ENCODE measurements around the gene ASRGL1.
"Not testable (repeated sequence)": the region's sequence is repeated elsewhere in the genome, so short reads cannot be mapped to it uniquely, and the experiment has no call there.

Gene ASRGL1

DNA sequence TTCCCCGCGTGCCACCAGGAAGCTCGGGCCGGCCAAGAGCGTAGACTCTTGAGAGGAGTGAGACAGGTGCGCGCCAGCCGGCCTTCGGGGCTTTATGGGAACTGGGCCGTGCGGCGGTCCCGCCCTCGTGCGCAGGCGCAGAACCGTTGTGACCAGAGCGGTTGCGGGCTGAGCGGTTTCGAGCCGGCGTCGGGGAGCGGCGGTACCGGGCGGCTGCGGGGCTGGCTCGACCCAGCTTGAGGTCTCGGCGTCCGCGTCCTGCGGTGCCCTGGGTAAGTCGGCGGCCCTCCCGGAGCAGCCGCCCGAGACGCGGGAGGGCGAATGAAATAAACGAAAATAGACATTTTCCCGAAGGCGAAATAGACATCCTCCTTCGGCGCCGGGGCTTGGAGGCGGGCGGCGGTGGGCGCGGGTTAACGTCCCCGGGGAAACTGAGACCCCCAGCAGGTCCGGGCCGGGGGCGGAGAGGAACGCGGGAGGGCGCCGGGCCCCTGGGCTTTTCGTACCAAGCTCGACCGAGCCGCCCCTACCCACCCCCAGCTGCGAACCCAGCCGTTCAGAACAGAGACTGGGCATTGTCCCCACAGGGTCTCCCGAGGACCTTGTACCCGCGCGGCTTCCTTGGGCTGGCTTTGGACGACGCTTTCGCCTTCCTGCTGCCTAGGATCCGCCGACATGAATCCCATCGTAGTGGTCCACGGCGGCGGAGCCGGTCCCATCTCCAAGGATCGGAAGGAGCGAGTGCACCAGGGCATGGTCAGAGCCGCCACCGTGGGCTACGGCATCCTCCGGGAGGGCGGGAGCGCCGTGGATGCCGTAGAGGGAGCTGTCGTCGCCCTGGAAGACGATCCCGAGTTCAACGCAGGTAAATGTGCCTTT is at the start of gene ASRGL1:
ASRGL1 (plus strand) TSS at position 146 of the 879 bp plus-strand sequence; CDS start at position 676, 530 bp downstream.
- peak; percentile 36 for DNase-seq (ENCODE audit: low read depth)

- DNase-seq (ENCODE audit: low read depth): no peak
Observed at GRCh38 chr11:62295504-62295903, 41.7 kb upstream of the ASRGL1 start.

- no peak for DNase-seq (ENCODE audit: low read depth)
Observed at GRCh38 chr11:62298975-62299374, 38.3 kb upstream of the ASRGL1 start, which contains the start of gene SCGB1D4. TSS of gene SCGB1D4 (minus strand) at chr11:62299075. CDS start at chr11:62299010, 65 bp downstream.

- DNase-seq (ENCODE audit: low read depth): no peak
Observed at GRCh38 chr11:62306227-62306626, 31.0 kb upstream of the ASRGL1 start.

DNA sequence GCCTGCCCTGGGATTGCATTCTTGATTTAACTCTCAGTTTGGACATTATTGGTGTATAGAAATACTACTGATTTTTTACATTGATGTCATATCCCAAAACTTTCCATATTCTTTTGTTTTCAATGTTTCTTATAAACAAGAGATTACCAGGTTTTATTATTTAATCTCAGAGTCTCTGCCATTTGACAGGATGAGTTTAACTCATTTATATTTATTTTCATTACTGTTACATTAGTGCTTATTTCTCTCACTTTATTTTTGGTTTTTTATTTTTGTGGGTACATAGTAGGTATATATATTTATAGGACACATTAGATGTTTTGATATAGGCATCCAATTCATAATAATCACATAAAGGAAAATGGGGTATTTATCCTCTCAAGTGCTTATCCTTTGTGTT is 29.3 kb upstream of the ASRGL1 start:
- DNase-seq (ENCODE audit: low read depth): no peak

GRCh38 chr11:62309991-62310390 is 27.3 kb upstream of the ASRGL1 start:
- no peak for DNase-seq (ENCODE audit: low read depth)

GRCh38 chr11:62315431-62315830 is 21.8 kb upstream of the ASRGL1 start:
- DNase-seq (ENCODE audit: low read depth): no peak

- no peak for DNase-seq (ENCODE audit: low read depth)
Observed at GRCh38 chr11:62322524-62322923, 14.7 kb upstream of the ASRGL1 start.

GRCh38 chr11:62324731-62325556 is 12.3 kb upstream of the ASRGL1 start:
- DNase-seq (ENCODE audit: low read depth): no peak

- DNase-seq (ENCODE audit: low read depth): not testable (repeated sequence)
Observed at GRCh38 chr11:62325781-62326180, 11.5 kb upstream of the ASRGL1 start.

DNA sequence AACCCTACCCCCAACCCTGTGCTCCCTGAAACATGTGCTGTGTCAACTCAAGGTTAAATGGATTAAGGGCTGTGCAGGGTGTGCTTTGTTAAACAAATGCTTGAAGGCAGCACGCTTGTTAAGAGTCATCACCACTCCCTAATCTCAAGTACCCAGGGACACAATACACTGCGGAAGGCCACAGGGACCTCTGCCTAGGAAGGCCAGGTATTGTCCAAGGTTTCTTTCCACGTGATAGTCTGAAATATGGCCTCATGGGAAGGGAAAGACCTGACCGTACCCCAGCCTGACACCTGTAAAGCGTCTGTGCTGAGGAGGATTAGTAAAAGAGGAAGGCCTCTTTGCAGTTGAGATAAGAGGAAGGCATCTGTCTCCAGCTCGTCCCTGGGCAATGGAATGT is 10.5 kb upstream of the ASRGL1 start:
- not testable (repeated sequence) for DNase-seq (ENCODE audit: low read depth)

DNA sequence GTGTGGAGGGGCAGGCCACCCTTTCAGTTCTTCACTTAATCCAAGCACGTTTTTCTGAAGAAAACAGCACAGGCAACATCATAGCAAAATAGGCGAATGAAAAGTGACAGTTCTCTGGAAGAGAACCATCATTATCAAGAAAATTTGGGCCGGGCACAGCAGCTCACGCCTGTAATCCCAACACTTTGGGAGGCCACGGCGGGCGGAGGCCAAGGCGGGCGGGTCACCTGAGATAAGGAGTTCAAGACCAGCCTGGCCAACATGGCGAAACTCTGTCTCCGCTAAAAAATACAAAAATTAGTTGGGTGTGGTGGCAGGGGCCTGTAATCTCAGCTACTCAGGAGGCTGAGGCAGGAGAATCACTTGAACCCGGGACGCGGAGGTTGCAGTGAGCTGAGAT is 9.7 kb upstream of the ASRGL1 start:
- DNase-seq (ENCODE audit: low read depth): not testable (repeated sequence)

- not testable (repeated sequence) for DNase-seq (ENCODE audit: low read depth)
Observed at GRCh38 chr11:62331264-62331663, 6.0 kb upstream of the ASRGL1 start.

DNA sequence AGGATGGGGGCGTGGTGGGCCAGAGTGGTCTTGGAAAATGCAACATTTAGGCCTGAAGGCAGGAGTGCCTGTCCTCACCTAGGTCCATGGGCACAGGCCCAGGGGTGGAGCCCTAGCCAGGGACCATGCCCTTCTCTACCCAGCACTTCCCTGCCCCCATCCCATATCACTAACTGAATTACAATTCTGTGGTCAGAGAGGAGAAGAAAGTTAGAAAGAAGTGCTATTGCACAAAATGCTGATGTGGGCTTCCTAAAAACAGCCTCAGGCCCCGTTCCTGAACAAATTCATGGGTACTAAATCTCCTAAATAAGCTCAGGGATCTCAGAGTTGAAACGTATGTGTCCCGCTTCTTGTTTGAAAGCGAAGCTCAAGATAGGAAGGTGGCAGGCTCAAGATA is 3.5 kb upstream of the ASRGL1 start:
- no peak for DNase-seq (ENCODE audit: low read depth)

DNA sequence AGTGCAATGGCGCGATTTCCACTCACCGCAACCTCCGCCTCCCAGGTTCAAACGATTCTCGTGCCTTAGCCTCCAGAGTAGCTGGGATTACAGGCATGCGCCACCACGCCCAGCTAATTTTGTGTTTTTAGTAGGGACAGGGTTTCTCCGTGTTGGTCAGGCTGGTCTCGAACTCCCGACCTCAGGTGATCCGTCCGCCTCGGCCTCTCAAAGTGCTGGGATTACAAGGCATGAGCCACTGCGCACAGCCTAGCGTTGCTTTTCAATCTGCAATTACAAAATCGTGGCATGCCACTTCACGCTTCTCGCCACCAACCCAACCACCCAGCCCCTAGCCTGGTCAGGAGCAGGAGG is 322 bp upstream of the ASRGL1 start:
- DNase-seq (ENCODE audit: low read depth): not testable (repeated sequence)

- DNase-seq (ENCODE audit: low read depth): no peak
Observed at GRCh38 chr11:62338218-62338617, 970 bp downstream of the ASRGL1 start.

DNA sequence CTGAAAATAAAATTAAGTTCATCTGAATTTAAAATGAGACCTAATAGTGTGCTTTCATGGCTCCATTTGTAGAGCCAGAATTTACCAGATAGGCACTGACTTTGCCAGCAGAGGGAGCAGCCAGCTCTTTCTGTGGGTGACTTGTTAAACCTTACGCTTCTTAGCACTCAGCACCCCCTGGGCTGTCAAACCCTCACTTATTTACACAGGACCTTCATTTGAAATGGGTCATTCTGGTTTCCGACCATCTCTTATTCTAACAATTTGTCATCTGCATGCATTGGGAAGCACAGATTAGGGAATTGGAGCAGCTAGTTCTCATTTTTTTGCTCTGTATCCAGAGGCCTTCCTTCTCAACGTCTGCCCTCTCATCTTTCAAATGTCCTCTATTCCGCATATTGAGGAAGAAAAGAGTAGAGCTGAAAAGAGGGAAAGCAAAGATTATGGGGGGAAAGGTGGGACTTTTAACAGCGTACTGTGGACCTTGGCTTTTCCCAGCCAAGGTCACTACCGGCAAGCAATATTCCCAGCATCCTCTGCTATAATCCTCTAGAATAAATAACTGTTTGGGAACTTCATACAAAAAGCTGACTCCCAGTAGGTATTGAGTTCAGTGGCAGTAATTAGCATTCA is 3.1 kb downstream of the ASRGL1 start:
- no peak for DNase-seq (ENCODE audit: low read depth)

GRCh38 chr11:62341588-62341987 is 4.3 kb downstream of the ASRGL1 start:
- DNase-seq (ENCODE audit: low read depth): no peak

DNA sequence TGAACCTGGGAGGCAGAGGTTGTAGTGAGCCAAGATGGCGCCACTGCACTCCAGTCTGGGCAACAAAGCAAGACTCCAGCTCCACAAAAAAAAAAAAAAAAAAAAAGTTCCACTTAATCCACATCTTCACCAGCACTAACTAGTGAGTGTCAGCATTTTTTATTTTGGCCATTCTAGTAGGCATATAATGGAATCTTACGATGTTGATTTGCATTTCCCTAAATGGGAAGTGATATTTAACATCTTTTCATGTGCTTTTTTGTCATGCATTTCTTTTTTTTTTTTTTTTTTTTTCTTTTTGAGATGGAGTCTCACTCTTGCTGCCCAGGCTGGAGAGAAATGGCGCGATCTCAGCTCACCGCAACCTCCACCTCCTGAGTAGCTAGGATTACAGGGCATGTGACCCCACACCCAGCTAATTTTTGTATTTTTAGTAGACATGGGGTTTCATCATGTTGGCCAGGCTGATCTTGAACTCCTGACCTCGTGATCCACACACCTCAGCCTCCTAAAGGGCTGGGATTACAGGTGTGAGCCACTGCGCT is 6.5 kb downstream of the ASRGL1 start:
- not testable (repeated sequence) for DNase-seq (ENCODE audit: low read depth)

GRCh38 chr11:62344210-62344609 is 7.0 kb downstream of the ASRGL1 start:
- DNase-seq (ENCODE audit: low read depth): no peak

- DNase-seq (ENCODE audit: low read depth): no peak
Observed at GRCh38 chr11:62345861-62346260, 8.6 kb downstream of the ASRGL1 start.
